Stomach smooth muscle (tissue), 2 donors: ENCODE results near the gene TMEM45B.
"Not testable (repeated sequence)": the region's sequence is repeated elsewhere in the genome, so short reads cannot be mapped to it uniquely, and the experiment has no call there.

ENCODE experiments used
- H3K27ac ChIP-seq: one replicate; pipeline ENCODE4 v1.7.0; 2013; ENCODE audit warnings: mild to moderate bottlenecking, low read length, inconsistent platforms
- H3K27me3 ChIP-seq, 2 donors: one replicate each; pipeline ENCODE4 v1.7.0; 2013; ENCODE audit warnings: low read length in 2 of 2; ENCODE audit not compliant: insufficient read depth in 2 of 2, control insufficient read depth in 1 of 2
- H3K36me3 ChIP-seq, 2 donors: one replicate each; pipeline ENCODE4 v1.7.0; 2013; ENCODE audit warnings: low read length in 2 of 2; ENCODE audit not compliant: control insufficient read depth in 2 of 2, insufficient read depth in 2 of 2
- H3K4me1 ChIP-seq: one replicate; pipeline ENCODE4 v1.7.0; 2013; ENCODE audit warnings: low read length; ENCODE audit not compliant: control insufficient read depth, insufficient read depth
- H3K4me3 ChIP-seq, 2 donors: one replicate each; pipeline ENCODE4 v1.7.0; 2013; ENCODE audit warnings: low read length in 2 of 2
- H3K9ac ChIP-seq, 2 donors: one replicate each; pipeline ENCODE4 v1.7.0; 2013; ENCODE audit warnings: low read length in 2 of 2, mild to moderate bottlenecking in 1 of 2
- H3K9me3 ChIP-seq, 2 donors: one replicate each; pipeline ENCODE4 v1.7.0; 2013; ENCODE audit warnings: low read length in 2 of 2; ENCODE audit not compliant: control insufficient read depth in 2 of 2
- donor health status: healthy.
- donor health status: Pancreatic carcinoma.

Gene TMEM45B

DNA sequence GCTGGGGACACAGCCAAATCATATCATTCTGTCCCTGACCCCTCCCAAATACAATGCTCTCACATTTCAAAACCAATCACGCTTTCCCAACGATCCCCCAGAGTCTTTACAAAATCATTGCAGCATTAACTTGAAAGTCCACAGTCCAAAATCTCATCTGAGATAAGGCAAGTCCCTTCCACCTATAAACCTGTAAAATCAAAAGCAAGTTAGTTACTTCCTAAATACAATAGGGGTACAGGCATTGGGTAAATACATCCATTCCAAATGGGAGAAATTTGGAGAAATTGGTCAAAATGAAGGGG is 29.6 kb upstream of the TMEM45B start:
- H3K9me3 ChIP-seq, H3K9ac ChIP-seq, H3K27me3 ChIP-seq, H3K4me3 ChIP-seq, H3K4me1 ChIP-seq, H3K27ac ChIP-seq, H3K36me3 ChIP-seq: not testable (repeated sequence)

DNA sequence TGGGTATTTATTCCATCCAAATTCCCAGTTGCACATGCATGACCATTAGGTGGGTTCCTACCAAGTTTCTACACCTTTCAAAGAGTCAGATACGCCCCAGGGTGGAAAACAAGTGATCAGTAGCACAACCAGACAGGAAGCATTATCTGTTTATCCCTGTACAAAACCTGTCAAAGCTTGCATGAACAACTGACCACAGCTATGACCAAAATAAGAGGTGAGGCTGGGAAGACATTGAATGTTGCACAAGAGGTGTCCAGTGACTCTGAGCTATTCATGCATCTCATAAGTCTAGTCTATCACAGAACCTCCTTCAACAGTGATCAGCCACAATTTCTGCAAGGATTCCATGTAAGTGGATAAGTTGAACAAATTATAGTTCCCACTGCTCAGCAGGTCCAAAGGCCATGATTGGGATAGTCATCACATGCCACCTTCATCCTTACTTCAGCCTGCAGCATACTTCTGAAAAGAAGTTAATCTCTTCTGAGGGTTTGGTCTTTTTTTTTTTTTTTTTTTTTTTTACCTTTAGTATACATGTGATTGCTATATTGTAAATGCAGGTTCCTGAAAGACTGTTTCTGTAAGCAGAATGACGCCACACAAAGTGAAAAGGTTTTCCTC is 28.0 kb upstream of the TMEM45B start:
- Histone ChIP-seq H3K9me3 (no peaks in the 10 kb centered on the region), H3K27me3 (peaks cover 0 to 3% of the 10 kb centered on the region in 2 donors), H3K27ac (no peak overlapping the region), H3K4me3 (no peak overlapping the region), H3K9ac (no peak overlapping the region), H3K36me3 (no peaks in the 10 kb centered on the region), H3K4me1 (no peaks in the 10 kb centered on the region)

DNA sequence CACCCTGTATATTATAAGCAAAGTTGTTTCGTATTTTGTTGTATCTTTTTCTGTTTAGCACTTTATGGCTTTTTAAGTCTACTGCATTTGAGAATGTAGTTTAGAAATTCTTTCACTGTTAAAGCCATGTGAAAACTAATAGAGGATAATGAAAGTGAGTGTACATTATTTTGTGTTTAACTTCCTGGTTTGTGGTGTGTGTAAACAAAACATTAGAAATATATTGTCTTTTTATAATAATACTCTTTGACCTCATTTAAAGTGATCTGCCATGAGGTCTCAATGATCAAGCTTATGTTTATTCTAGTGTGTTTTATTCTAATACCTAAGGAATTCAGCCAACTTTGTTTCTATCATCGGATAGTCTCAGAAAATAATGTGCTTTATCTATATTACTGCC is 27.4 kb upstream of the TMEM45B start:
- Histone ChIP-seq H3K36me3 (no peaks in the 10 kb centered on the region), H3K9ac (no peak overlapping the region), H3K4me1 (no peaks in the 10 kb centered on the region), H3K4me3 (no peak overlapping the region), H3K27me3 (peaks cover 0 to 3% of the 10 kb centered on the region in 2 donors), H3K27ac (no peak overlapping the region), H3K9me3 (no peaks in the 10 kb centered on the region)

DNA sequence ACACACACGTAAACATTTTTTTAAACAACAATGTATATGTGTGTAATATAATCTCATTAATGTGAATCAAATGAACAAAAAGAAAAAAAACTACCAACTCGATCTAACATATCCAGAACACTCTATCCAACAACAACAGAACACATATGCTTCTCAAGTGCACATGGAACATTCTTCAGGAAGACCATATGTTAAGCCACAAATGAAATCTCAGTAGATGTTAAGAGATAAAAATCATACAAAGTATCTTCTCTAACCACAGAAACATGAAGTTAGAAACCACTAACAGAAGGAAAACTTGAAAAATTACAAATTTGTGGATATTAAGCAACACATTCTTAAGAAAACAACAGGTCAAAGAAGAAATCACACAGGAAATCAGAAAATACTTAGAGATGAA is 25.5 kb upstream of the TMEM45B start:
- Histone ChIP-seq H3K27me3 (peaks cover 0 to 3% of the 10 kb centered on the region in 2 donors), H3K4me1 (no peaks in the 10 kb centered on the region), H3K9ac (no peak overlapping the region), H3K4me3 (no peak overlapping the region), H3K27ac (no peak overlapping the region), H3K36me3 (no peaks in the 10 kb centered on the region), H3K9me3 (no peaks in the 10 kb centered on the region)

DNA sequence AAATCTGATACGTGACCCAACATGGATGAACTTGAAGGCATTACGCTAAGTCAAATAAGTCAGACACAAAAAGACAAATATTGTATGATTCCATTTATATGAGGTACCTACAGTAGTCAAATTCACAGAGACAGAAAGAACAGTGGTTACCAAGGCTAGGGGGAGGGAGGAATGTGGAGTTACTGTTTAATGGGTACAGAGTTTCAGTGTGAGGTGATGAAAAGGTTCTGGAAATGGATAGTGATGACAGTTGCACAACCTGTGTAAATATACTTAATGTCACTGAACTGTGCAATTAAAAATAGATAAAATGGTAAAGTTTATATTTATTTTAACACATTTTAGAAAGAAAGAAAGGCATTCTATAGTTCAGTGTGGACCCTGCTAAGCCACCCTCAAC is 24.1 kb upstream of the TMEM45B start:
- no peaks in the 10 kb centered on the region for H3K4me1 ChIP-seq
- H3K27me3 ChIP-seq: peaks cover 0 to 3% of the 10 kb centered on the region in 2 donors
- no peaks in the 10 kb centered on the region for H3K36me3 ChIP-seq
- H3K27ac ChIP-seq: no peak overlapping the region
- H3K4me3 ChIP-seq: no peak overlapping the region
- peaks cover 0 to 3% of the 10 kb centered on the region in 2 donors for H3K9me3 ChIP-seq
- H3K9ac ChIP-seq: no peak overlapping the region

DNA sequence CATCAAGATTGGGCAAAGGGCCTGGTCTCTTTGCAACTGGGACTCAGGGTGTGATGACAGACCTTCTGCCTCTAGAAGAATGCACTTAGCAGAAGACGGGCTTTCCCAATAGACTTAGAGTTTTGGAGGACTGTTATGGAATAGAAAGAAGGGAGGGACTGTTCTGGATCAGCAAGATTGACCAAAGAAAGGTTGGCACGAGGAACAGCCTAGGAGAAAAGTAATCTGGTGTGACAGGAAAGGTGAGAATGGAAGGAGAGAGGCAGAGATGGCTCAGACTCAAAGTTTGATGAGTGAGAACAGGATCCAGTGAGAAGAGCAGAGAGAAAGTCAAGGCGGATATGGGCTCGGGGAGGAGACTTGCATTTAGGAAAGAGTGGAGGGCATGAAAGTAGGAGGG is 23.0 kb upstream of the TMEM45B start:
- H3K9me3 ChIP-seq: peaks cover 0 to 3% of the 10 kb centered on the region in 2 donors
- H3K9ac ChIP-seq: no peak overlapping the region
- H3K4me1 ChIP-seq: no peaks in the 10 kb centered on the region
- no peak overlapping the region for H3K4me3 ChIP-seq
- H3K27ac ChIP-seq: no peak overlapping the region
- H3K27me3 ChIP-seq: peaks cover 0 to 3% of the 10 kb centered on the region in 2 donors
- H3K36me3 ChIP-seq: no peaks in the 10 kb centered on the region

DNA sequence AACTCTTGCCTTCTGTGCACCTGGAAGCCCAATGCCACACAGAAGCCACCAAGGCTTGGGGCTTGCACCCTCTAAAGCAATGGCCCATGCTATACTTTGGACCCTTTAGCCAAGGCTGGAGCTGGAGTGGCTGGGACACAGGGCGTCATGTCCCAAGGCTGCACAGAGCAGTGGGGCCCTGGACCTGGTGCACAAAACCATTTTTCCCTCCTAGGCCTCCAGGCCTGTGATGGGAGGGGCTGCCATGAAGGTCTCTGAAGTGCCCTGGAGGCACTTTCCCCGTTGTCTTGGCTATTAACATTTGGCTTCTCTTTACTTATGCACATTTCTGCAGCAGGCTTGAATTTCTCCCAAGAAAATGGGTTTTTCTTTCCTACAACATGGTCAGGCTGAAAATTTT is 20.6 kb upstream of the TMEM45B start:
- Histone ChIP-seq H3K4me1 (no peaks in the 10 kb centered on the region), H3K9me3 (peaks cover 3 to 4% of the 10 kb centered on the region in 2 donors), H3K36me3 (no peaks in the 10 kb centered on the region), H3K9ac (no peak overlapping the region), H3K27me3 (peaks cover 0 to 3% of the 10 kb centered on the region in 2 donors), H3K27ac (no peak overlapping the region), H3K4me3 (no peak overlapping the region)

DNA sequence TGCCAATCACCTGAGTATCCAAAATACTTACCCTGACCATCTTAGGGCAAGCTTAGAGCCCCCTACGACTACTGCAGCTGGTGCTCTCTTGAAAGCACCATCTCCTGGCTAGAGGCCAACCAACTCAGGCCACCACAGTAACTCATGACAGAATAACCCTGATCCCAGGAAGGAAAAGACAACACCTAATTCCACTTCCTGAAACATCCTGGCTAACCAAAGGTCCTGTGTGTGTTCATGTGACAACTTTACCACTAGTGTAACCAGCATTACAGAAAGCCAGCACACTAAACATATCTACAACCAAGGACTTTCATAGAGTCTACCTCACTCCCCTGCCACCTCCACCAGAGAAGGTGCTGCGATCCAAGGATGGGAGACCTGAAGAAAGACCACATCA is 17.4 kb upstream of the TMEM45B start:
- Histone ChIP-seq H3K4me1 (no peaks in the 10 kb centered on the region), H3K4me3 (no peak overlapping the region), H3K9me3 (peaks cover 3 to 4% of the 10 kb centered on the region in 2 donors), H3K27ac (no peak overlapping the region), H3K36me3 (no peaks in the 10 kb centered on the region), H3K27me3 (no peaks in the 10 kb centered on the region), H3K9ac (no peak overlapping the region)

DNA sequence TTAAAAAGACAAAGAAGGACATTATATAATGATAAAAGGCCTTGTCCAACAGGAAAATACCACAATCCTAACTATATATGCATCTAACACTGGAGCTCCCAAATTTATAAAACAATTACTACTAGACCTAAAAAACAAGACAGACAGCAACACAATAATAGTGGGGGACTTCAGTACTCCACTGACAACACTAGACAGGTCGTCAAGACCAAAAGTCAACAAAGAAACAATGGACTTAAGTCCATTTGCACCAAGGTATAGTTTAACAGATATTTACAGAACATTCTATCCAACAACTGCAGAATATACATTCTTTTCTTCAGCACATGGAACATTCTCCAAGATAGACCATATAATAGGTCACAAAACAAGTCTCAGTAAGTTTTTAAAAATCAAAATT is 15.5 kb upstream of the TMEM45B start:
- not testable (repeated sequence) for H3K4me3 ChIP-seq, H3K9ac ChIP-seq, H3K27ac ChIP-seq, H3K36me3 ChIP-seq, H3K27me3 ChIP-seq, H3K9me3 ChIP-seq, H3K4me1 ChIP-seq

DNA sequence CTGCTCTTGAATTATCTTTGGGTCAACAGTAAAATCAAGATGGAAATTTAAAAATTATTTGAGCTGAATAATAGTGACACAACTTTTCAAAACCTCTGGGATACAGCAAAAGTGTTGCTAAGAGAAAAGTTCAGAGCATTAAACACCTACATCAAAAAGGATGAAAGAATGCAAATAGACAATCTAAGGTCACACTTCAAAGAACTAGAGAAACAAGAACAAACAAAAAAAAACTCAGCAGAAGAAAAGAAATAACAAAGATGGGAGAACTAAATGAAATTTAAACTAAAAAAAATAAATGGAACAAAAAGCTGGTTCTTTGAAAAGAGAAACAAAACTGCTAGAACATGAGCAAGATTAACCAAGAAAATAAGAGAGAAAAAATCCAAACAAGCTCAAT is 15.0 kb upstream of the TMEM45B start:
- H3K9ac ChIP-seq: no peak overlapping the region

DNA sequence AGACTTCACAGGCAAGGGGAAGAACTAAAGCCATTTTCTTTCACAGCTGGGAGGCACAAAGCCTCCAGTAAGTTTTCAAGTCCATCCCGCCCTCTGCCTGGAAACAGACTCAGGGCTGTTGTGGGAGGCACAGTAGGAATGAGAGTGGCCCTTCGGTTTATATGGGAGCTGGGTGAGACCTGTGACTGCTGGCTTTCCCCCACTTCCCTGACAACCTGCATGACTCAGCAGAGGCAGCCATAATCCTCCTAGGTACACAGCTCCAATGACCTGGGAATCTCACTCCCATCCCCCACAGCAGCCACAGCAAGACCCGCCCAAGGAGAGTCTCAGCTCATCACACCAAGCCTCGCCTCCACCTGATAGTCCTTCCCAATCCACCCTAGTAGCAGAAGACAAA is 12.1 kb upstream of the TMEM45B start:
- no peaks in the 10 kb centered on the region for H3K9me3 ChIP-seq
- H3K36me3 ChIP-seq: no peaks in the 10 kb centered on the region
- no peak overlapping the region for H3K27ac ChIP-seq
- H3K4me1 ChIP-seq: no peaks in the 10 kb centered on the region
- H3K4me3 ChIP-seq: no peak overlapping the region
- H3K9ac ChIP-seq: no peak overlapping the region
- no peaks in the 10 kb centered on the region for H3K27me3 ChIP-seq

More for the DNA sequence above, 15.0 kb upstream of the TMEM45B start:
- Histone ChIP-seq H3K27me3 (no peaks in the 10 kb centered on the region), H3K4me3 (no peak overlapping the region), H3K36me3 (no peaks in the 10 kb centered on the region), H3K27ac (no peak overlapping the region), H3K4me1 (no peaks in the 10 kb centered on the region), H3K9me3 (peaks cover 3 to 4% of the 10 kb centered on the region in 2 donors)
